A673 (cell line): ENCODE results near the gene ZNF69.

Experiments
- CTCF ChIP-seq: fragments of 300-800, 200-600 bp; sonication (generic); conservative IDR thresholded peaks from 2 replicates; pipeline ENCODE4 v1.5.1; 2017; ENCODE audit warnings: low read depth, mild to moderate bottlenecking, antibody characterized with exemption, low read length, moderate library complexity, mixed read lengths
- EZH2 ChIP-seq: fragments of 200-600 bp; sonication (generic); IDR thresholded peaks from 2 replicates; pipeline ENCODE4 v1.6.1; 2017; ENCODE audit warnings: borderline replicate concordance, low read depth, mild to moderate bottlenecking, mixed read lengths, antibody characterized with exemption, low read length; ENCODE audit not compliant: poor library complexity, severe bottlenecking

GRCh38 chr19:11872624-11873023 lies 15.0 kb upstream of the ZNF69 start:
- no peak for TF ChIP-seq CTCF
- TF ChIP-seq EZH2 = no peak
